Suprapubic skin (tissue), 4 donors: ENCODE results near the gene SPOP. TPM values are rescaled to one million over a fixed set of nuclear protein-coding genes. Genes with fewer than 3 reads are reported as not detected.

Experiments used
- DNase-seq, 2 donors: peaks; one replicate each; pipeline ENCODE4 v3.0.0-alpha.2; 2019; ENCODE audit warnings: low spot score in 2 of 2
- H3K27ac ChIP-seq: fragments of 200-600 bp; sonication (generic); one replicate; pipeline ENCODE4 v1.5.1; 2019
- H3K27me3 ChIP-seq: fragments of 200-600 bp; sonication (generic); one replicate; pipeline ENCODE4 v1.5.1; 2019
- H3K36me3 ChIP-seq: fragments of 200-600 bp; sonication (generic); one replicate; pipeline ENCODE4 v1.5.1; 2019
- H3K4me1 ChIP-seq: fragments of 200-600 bp; sonication (generic); one replicate; pipeline ENCODE4 v1.5.1; 2019
- H3K4me3 ChIP-seq: fragments of 200-600 bp; sonication (generic); one replicate; pipeline ENCODE4 v1.5.1; 2019; ENCODE audit warnings: mild to moderate bottlenecking
- H3K9me3 ChIP-seq: fragments of 200-600 bp; sonication (generic); one replicate; pipeline ENCODE4 v1.5.1; 2019
- EP300 ChIP-seq: sonication (generic); formaldehyde crosslinking; IDR thresholded peaks from one replicate; pipeline ENCODE4 v1.6.1; 2017; ENCODE audit warnings: antibody characterized with exemption
- POLR2A ChIP-seq, 2 donors: fragments of 450-650 bp; IDR thresholded peaks; one replicate each; pipeline ENCODE4 v1.6.1; 2017; ENCODE audit warnings: antibody characterized with exemption in 2 of 2, mild to moderate bottlenecking in 2 of 2, moderate library complexity in 2 of 2
- POLR2AphosphoS5 ChIP-seq, 3 donors: sonication (generic); formaldehyde crosslinking; IDR thresholded peaks; one replicate each; pipeline ENCODE4 v1.6.1; 2017; ENCODE audit warnings: antibody characterized with exemption in 3 of 3
- WGBS: methylation state at CpG from one replicate; pipeline ENCODE4 v1.1.5; 2018; 5-methylcytosine and 5-hydroxymethylcytosine counted together
- total RNA-seq, 4 donors: library from RNA; depleted of rRNA; stranded (reverse); fragments of >200 nt; gene quantifications; one replicate each; pipeline ENCODE4 v1.1.0, GENCODE V29; 2016
- TF ChIP-seq, protein P1 (sequence below), 2 donors: fragments of 200-600 bp in 1 of 2; fragments of 450-650 bp in 1 of 2; sonication (generic) in 1 of 2; IDR thresholded peaks; one replicate each; pipeline ENCODE4 v1.5.1; 2016 to 2019; ENCODE audit warnings: antibody characterized with exemption in 2 of 2, mild to moderate bottlenecking in 1 of 2, moderate library complexity in 1 of 2

The SPOP gene
- total RNA-seq, 4 donors from 2014 or later, result 26.1 to 59.3 (median 41.7) TPM

DNA sequence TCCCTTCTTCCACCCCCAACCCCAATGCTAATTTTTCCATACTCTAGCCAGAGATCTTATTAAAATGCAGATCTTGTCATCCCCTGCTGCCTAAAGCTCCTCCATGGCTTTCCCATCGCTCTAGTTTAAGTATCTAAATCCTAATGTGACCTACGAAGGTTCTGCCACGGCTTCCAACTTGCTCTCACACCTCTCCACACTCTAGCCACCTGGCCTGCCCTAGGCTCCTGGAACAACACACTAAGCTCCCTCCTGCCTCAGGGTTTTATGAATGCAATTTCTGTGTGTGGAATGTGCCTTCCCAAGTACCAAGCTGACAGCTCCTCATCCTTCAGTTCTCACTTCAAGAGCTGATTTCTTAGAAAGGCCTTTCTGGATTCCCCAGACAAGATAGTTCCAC is 85.6 kb downstream of the SPOP start:
- no peak overlapping the region for H3K27ac ChIP-seq
- 93% methylated on average over 3 of the region's 3 CpGs for WGBS
- H3K27me3 ChIP-seq, result no peaks in the 10 kb centered on the region
- no peaks in the 10 kb centered on the region for H3K9me3 ChIP-seq
- no peak for DNase-seq
- H3K36me3 ChIP-seq, result peaks cover 33% of the 10 kb centered on the region
- H3K4me1 ChIP-seq, result peaks cover 3% of the 10 kb centered on the region
- TF ChIP-seq POLR2AphosphoS5 (IDR thresholded peaks at IDR 0.05) (no peak), POLR2A (IDR thresholded peaks at IDR 0.05) (no peak), EP300 (no peak)
- TF ChIP-seq, protein P1, sequence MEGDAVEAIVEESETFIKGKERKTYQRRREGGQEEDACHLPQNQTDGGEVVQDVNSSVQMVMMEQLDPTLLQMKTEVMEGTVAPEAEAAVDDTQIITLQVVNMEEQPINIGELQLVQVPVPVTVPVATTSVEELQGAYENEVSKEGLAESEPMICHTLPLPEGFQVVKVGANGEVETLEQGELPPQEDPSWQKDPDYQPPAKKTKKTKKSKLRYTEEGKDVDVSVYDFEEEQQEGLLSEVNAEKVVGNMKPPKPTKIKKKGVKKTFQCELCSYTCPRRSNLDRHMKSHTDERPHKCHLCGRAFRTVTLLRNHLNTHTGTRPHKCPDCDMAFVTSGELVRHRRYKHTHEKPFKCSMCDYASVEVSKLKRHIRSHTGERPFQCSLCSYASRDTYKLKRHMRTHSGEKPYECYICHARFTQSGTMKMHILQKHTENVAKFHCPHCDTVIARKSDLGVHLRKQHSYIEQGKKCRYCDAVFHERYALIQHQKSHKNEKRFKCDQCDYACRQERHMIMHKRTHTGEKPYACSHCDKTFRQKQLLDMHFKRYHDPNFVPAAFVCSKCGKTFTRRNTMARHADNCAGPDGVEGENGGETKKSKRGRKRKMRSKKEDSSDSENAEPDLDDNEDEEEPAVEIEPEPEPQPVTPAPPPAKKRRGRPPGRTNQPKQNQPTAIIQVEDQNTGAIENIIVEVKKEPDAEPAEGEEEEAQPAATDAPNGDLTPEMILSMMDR (IDR thresholded peaks at IDR 0.05), result no peak
- H3K4me3 ChIP-seq, result no peak overlapping the region

DNA sequence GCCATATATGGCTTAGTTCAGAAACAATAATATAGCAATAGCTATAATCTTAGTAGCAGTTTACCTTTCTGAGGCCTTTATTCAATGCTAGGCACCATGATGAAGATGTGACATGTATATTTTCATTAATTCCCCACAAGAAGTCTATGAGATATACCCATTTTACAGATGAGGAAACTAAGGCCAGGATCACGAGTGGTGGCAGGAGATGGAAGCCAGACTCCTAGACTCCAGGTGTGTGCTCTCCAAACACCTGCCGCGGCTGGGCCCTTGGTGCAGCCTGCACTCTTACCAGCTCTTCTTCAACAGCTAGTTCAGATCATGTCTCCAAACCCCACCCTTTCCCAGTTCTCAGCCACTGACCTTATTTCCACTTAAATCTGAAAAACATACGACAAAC is 87.0 kb downstream of the SPOP start:
- no peak for TF ChIP-seq EP300
- no peak for TF ChIP-seq POLR2A (IDR thresholded peaks at IDR 0.05)
- no peak for TF ChIP-seq POLR2AphosphoS5 (IDR thresholded peaks at IDR 0.05)
- TF ChIP-seq, protein P1 (IDR thresholded peaks at IDR 0.05), result no peak
- DNase-seq, result no peak
- no peaks in the 10 kb centered on the region for H3K9me3 ChIP-seq
- H3K36me3 ChIP-seq, result peaks cover 20% of the 10 kb centered on the region
- no peak overlapping the region for H3K27ac ChIP-seq
- 90% methylated on average over 4 of the region's 4 CpGs for WGBS
- H3K4me1 ChIP-seq, result peaks cover 3% of the 10 kb centered on the region
- no peaks in the 10 kb centered on the region for H3K27me3 ChIP-seq
- no peak overlapping the region for H3K4me3 ChIP-seq

DNA sequence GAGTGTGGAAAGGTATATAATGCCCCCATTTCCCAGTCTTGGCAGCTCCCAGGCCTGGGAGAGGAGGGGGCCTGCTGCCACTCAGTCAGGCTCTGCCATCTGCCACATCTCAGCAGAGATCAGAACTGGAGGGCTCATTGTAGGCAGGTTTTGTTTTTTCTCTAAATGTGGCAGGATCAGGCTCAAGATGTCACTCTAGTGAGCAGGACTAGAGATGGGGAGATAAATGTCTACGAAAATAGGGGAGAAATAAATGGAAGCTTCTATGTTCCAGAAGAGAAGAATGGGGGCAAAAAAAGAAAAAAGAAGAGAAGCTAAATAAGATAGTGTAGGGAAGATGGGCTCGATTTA is 88.3 kb downstream of the SPOP start:
- Histone ChIP-seq H3K9me3 (no peaks in the 10 kb centered on the region), H3K27ac (no peak overlapping the region), H3K36me3 (peaks cover 13% of the 10 kb centered on the region), H3K27me3 (no peaks in the 10 kb centered on the region), H3K4me1 (peaks cover 3% of the 10 kb centered on the region), H3K4me3 (no peak overlapping the region)
- WGBS, result 88% methylated on average over 2 of the region's 2 CpGs
- no peak for DNase-seq
- TF ChIP-seq, protein P1 (IDR thresholded peaks at IDR 0.05), result no peak
- TF ChIP-seq POLR2A (IDR thresholded peaks at IDR 0.05), result no peak
- no peak for TF ChIP-seq POLR2AphosphoS5 (IDR thresholded peaks at IDR 0.05)

DNA sequence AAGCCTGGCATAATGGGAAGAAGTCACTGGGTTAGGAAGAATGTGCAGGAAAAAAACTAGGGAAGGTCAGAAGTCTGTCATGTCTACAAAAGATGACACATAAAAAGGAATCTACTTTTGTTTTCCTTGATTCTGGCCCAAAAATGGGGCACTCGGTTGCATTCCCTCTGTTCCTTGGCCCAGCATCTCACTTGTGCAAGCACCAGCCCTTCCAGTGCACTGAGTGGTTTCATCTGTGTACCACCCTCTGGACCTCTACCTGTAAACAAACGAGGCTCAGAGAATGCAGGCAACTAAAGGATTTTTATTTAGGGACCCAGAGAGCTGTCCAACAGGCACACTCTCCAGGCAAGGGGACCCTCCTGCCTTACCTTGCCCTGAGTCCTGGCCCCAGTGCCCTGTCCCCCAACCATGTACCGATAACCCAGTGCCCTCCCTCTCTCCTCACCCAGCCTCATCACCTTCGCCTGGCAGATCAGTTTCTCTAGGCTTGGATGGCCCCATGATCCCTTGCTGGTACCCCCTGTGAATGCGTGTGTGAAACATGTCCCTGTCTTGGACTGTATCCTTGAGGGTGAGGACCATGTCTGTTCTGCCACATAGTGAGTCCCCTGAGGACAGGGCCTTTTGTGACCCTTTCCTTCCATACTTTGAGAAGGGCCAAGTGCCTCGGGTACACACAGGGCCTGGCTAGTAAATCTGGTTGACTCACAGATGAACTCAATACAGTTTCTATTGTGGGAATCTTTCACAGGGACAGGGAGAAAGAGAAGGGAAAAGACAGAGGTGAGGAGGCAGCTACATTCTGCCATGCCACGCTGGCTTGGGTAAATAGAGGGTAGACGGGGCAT is 88.9 kb downstream of the SPOP start:
- Histone ChIP-seq H3K4me3 (no peak overlapping the region), H3K27me3 (no peaks in the 10 kb centered on the region), H3K27ac (no peak overlapping the region), H3K9me3 (no peaks in the 10 kb centered on the region), H3K4me1 (peaks cover 3% of the 10 kb centered on the region), H3K36me3 (peaks cover 9% of the 10 kb centered on the region)
- no peak for DNase-seq
- no peak for TF ChIP-seq EP300
- TF ChIP-seq POLR2AphosphoS5 (IDR thresholded peaks at IDR 0.05), result no peak
- TF ChIP-seq, protein P1 (IDR thresholded peaks at IDR 0.05), result no peak
- TF ChIP-seq POLR2A (IDR thresholded peaks at IDR 0.05), result no peak
- 78% methylated on average over 7 of the region's 8 CpGs for WGBS

DNA sequence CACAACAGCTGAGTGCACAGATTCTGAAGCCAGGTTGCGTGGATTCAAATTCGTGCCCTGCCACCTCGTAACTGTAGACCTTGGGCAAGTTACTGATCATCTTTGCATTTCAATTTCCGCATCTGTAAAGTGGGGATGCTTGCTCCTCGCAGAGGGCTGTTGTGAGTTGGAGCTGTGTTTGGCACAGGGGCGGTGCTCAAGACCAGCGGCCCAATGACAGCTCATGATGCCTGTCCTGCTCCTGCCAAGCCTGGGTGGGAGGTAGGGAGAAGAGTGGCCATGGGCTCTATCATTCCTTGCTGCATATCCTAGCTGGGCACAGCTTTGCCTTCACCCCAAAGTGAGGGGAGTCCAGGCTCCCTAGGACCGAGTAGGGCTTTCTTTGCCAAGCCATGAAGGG is 89.6 kb downstream of the SPOP start:
- no peaks in the 10 kb centered on the region for H3K9me3 ChIP-seq
- H3K27me3 ChIP-seq, result no peaks in the 10 kb centered on the region
- TF ChIP-seq, protein P1 (IDR thresholded peaks at IDR 0.05), result no peak
- no peak for TF ChIP-seq POLR2AphosphoS5 (IDR thresholded peaks at IDR 0.05)
- TF ChIP-seq EP300, result no peak
- TF ChIP-seq POLR2A (IDR thresholded peaks at IDR 0.05), result no peak
- H3K4me1 ChIP-seq, result peaks cover 3% of the 10 kb centered on the region
- no peak overlapping the region for H3K4me3 ChIP-seq
- H3K27ac ChIP-seq, result no peak overlapping the region
- 86% methylated on average over 6 of the region's 8 CpGs for whole genome bisulfite sequencing
- no peak for DNase-seq
- H3K36me3 ChIP-seq, result peaks cover 9% of the 10 kb centered on the region
